Peyer's patch (tissue), 4 donors: Measurements from ENCODE around the gene KCNA10.

Source experiments
- CTCF ChIP-seq, 6 experiments: fragments of 450-650 bp in 4 of 6; fragments of 200-600 bp in 2 of 6; sonication (generic) in 1 of 6; IDR thresholded peaks; one replicate each; pipeline ENCODE4 v1.5.1; 2017 to 2019; ENCODE audit warnings: antibody characterized with exemption in 6 of 6, mild to moderate bottlenecking in 3 of 6, moderate library complexity in 1 of 6
- POLR2A ChIP-seq, 2 donors: fragments of 450-650 bp; IDR thresholded peaks; one replicate each; pipeline ENCODE4 v1.5.1; 2017; ENCODE audit warnings: antibody characterized with exemption in 2 of 2, mild to moderate bottlenecking in 2 of 2, moderate library complexity in 2 of 2

GRCh38 chr1:110538921-110539320 lies 19.9 kb upstream of the KCNA10 start:
- TF ChIP-seq CTCF (IDR thresholded peaks at IDR 0.05), result no peak
- no peak for TF ChIP-seq POLR2A (IDR thresholded peaks at IDR 0.05)
